ENCODE measurements around the gene RPL3.

The RPL3 gene

GRCh38 chr22:39268645-39269044, 50.8 kb downstream of the RPL3 start:
- no peak for DNase-seq (ENCODE audit: extremely low spot score)
- POLR2A ChIA-PET, result interaction anchor here (1.2 to 1.6 kb wide), 2 partner anchors 49 to 51 kb away, joined by 4 to 5 read pairs; partner anchors contain the start of gene RPL3
- TF ChIP-seq CTBP1 (IDR thresholded peaks at IDR 0.05; ENCODE audit: borderline replicate concordance), result no peak
- TF ChIP-seq L3MBTL2 (conservative IDR thresholded peaks at IDR 0.05), result no peak
- TF ChIP-seq FOXM1 (IDR thresholded peaks at IDR 0.05; ENCODE audit: borderline replicate concordance), result no peak
- no peak for TF ChIP-seq ARNT (IDR thresholded peaks at IDR 0.05)
- no peak for TF ChIP-seq ZNF384 (IDR thresholded peaks at IDR 0.05)
- TF ChIP-seq FOXK2 (IDR thresholded peaks at IDR 0.05), result no peak
- no peak for TF ChIP-seq ELF4 (IDR thresholded peaks at IDR 0.05)
- TF ChIP-seq HDGF (IDR thresholded peaks at IDR 0.05; ENCODE audit: borderline replicate concordance), result no peak
- TF ChIP-seq NFRKB (IDR thresholded peaks at IDR 0.05), result no peak
- no peak for TF ChIP-seq TARDBP (IDR thresholded peaks at IDR 0.05)
- TF ChIP-seq SP1 (IDR thresholded peaks at IDR 0.05), result no peak
- no peak for TF ChIP-seq LEF1 (IDR thresholded peaks at IDR 0.05; ENCODE audit: borderline replicate concordance)
- no peak for TF ChIP-seq FOXA1 (IDR thresholded peaks at IDR 0.05)
- no peak for TF ChIP-seq BHLHE40 (IDR thresholded peaks at IDR 0.05; ENCODE audit: borderline replicate concordance)
- no peak for TF ChIP-seq SUZ12 (IDR thresholded peaks at IDR 0.05)
- CTCF ChIA-PET, result interaction anchor here (0.6 to 0.9 kb wide), 4 partner anchors 18 to 1876 kb away, joined by 3 to 4 read pairs (median 4); no protein-coding TSS in a partner anchor

- TF ChIP-seq CTBP1 (IDR thresholded peaks at IDR 0.05; ENCODE audit: borderline replicate concordance) (no peak), LEF1 (IDR thresholded peaks at IDR 0.05; ENCODE audit: borderline replicate concordance) (no peak), PKNOX1 (IDR thresholded peaks at IDR 0.05) (no peak), SP1 (IDR thresholded peaks at IDR 0.05) (no peak), FOXA1 (IDR thresholded peaks at IDR 0.05) (no peak), ZNF384 (IDR thresholded peaks at IDR 0.05) (no peak)
- POLR2A ChIA-PET, result interaction anchor here (1.6 kb wide), 1 partner anchor 51 kb away, joined by 5 read pairs; the partner anchor contains the start of gene RPL3
- CTCF ChIA-PET, result no interaction called here
- no peak for DNase-seq (ENCODE audit: extremely low spot score)
Observed at GRCh38 chr22:39267974-39268373, 51.4 kb downstream of the RPL3 start.

- POLR2A ChIA-PET, result no interaction called here
- no peak for DNase-seq (ENCODE audit: extremely low spot score)
- TF ChIP-seq HDGF (IDR thresholded peaks at IDR 0.05; ENCODE audit: borderline replicate concordance) (no peak), FOXK2 (IDR thresholded peaks at IDR 0.05) (no peak), BHLHE40 (IDR thresholded peaks at IDR 0.05; ENCODE audit: borderline replicate concordance) (no peak), ELF4 (IDR thresholded peaks at IDR 0.05) (no peak), FOXA1 (IDR thresholded peaks at IDR 0.05) (no peak), LEF1 (IDR thresholded peaks at IDR 0.05; ENCODE audit: borderline replicate concordance) (no peak), NFRKB (IDR thresholded peaks at IDR 0.05) (no peak), PKNOX1 (IDR thresholded peaks at IDR 0.05) (no peak), SUZ12 (IDR thresholded peaks at IDR 0.05) (no peak), TARDBP (IDR thresholded peaks at IDR 0.05) (no peak), SP1 (IDR thresholded peaks at IDR 0.05) (no peak), FOXM1 (IDR thresholded peaks at IDR 0.05; ENCODE audit: borderline replicate concordance) (no peak)
- CTCF ChIA-PET, result no interaction called here
Observed at GRCh38 chr22:39266398-39267030, 52.9 kb downstream of the RPL3 start.

GRCh38 chr22:39265143-39265886, 54.1 kb downstream of the RPL3 start:
- ChIA-PET POLR2A (no interaction called here), CTCF (no interaction called here)
- DNase-seq (ENCODE audit: extremely low spot score), result no peak
- TF ChIP-seq FOXK2 (IDR thresholded peaks at IDR 0.05) (no peak), SP1 (IDR thresholded peaks at IDR 0.05) (no peak), L3MBTL2 (conservative IDR thresholded peaks at IDR 0.05) (no peak), ZNF384 (IDR thresholded peaks at IDR 0.05) (no peak), NFRKB (IDR thresholded peaks at IDR 0.05) (no peak), LEF1 (IDR thresholded peaks at IDR 0.05; ENCODE audit: borderline replicate concordance) (no peak), CTBP1 (IDR thresholded peaks at IDR 0.05; ENCODE audit: borderline replicate concordance) (no peak), FOXM1 (IDR thresholded peaks at IDR 0.05; ENCODE audit: borderline replicate concordance) (no peak), BHLHE40 (IDR thresholded peaks at IDR 0.05; ENCODE audit: borderline replicate concordance) (no peak), FOXA1 (IDR thresholded peaks at IDR 0.05) (no peak), HDGF (IDR thresholded peaks at IDR 0.05; ENCODE audit: borderline replicate concordance) (no peak), ARNT (IDR thresholded peaks at IDR 0.05) (no peak), ELF4 (IDR thresholded peaks at IDR 0.05) (no peak), TARDBP (IDR thresholded peaks at IDR 0.05) (no peak)

- ChIA-PET CTCF (no interaction called here), POLR2A (no interaction called here)
- DNase-seq (ENCODE audit: extremely low spot score), result no peak
- TF ChIP-seq SP1 (IDR thresholded peaks at IDR 0.05) (no peak), FOXK2 (IDR thresholded peaks at IDR 0.05) (no peak), CTBP1 (IDR thresholded peaks at IDR 0.05; ENCODE audit: borderline replicate concordance) (no peak), PKNOX1 (IDR thresholded peaks at IDR 0.05) (no peak), NFRKB (IDR thresholded peaks at IDR 0.05) (no peak), SUZ12 (IDR thresholded peaks at IDR 0.05) (no peak), BHLHE40 (IDR thresholded peaks at IDR 0.05; ENCODE audit: borderline replicate concordance) (no peak), LEF1 (IDR thresholded peaks at IDR 0.05; ENCODE audit: borderline replicate concordance) (no peak), ELF4 (IDR thresholded peaks at IDR 0.05) (no peak), FOXA1 (IDR thresholded peaks at IDR 0.05) (no peak), HDGF (IDR thresholded peaks at IDR 0.05; ENCODE audit: borderline replicate concordance) (no peak), ARNT (IDR thresholded peaks at IDR 0.05) (no peak), FOXM1 (IDR thresholded peaks at IDR 0.05; ENCODE audit: borderline replicate concordance) (no peak), TARDBP (IDR thresholded peaks at IDR 0.05) (no peak), ZNF384 (IDR thresholded peaks at IDR 0.05) (no peak)
Observed at GRCh38 chr22:39264349-39265038, 54.9 kb downstream of the RPL3 start.

Data from HEK293T (cell line).